Panc1 (cell line): ENCODE data around the gene ELOVL4.

ENCODE experiments used
- CTCF ChIP-seq: fragments of 450-650 bp; IDR thresholded peaks from 2 replicates; pipeline ENCODE4 v1.5.1; 2017; ENCODE audit warnings: mild to moderate bottlenecking
- POLR2AphosphoS5 ChIP-seq: IDR thresholded peaks from 2 replicates; pipeline ENCODE4 v1.6.1; 2012; ENCODE audit warnings: mild to moderate bottlenecking, low read depth, low read length, moderate library complexity

- TF ChIP-seq POLR2AphosphoS5 (no peak), CTCF (no peak)
Observed at GRCh38 chr6:79874531-79875134, 72.7 kb downstream of the ELOVL4 start.
